HCT116 (cell line): ENCODE data around the gene C9orf85.

Experiments
- EGR1 ChIP-seq: IDR thresholded peaks from 2 replicates; pipeline ENCODE4 v1.6.1; 2012; ENCODE audit warnings: low read depth
- JUND ChIP-seq: IDR thresholded peaks from 2 replicates; pipeline ENCODE4 v1.6.1; 2012
- TCF7L2 ChIP-seq: IDR thresholded peaks from 2 replicates; pipeline ENCODE4 v1.7.0; 2011; ENCODE audit warnings: borderline replicate concordance, inconsistent platforms; ENCODE audit not compliant: insufficient read depth, insufficient read length; ENCODE audit errors: extremely low read depth

DNA sequence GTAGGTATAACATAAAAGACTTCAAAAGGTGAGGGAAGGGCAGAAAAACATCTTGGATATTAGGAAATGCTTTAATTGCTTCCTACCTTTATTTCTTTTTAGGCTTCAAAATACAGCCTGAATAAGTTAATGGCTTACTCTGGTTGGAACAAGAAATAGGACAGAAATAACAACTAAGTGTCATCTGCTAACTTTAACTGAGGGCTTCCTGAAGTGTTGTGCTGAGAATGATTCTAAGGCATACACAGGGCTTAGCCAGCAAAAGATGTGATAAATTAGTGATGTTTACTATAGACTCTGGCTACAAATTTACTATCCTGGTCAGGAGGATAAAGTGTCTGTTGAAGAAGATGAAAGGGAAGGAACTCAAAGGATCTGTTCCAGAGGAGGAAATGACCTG, 34.6 kb upstream of the C9orf85 start:
- TF ChIP-seq TCF7L2, result no peak
- TF ChIP-seq JUND, result no peak
- no peak for TF ChIP-seq EGR1
